Right lobe of liver (tissue), 6 donors: ENCODE measurements around the gene WDFY1. TPM values are rescaled to one million over a fixed set of nuclear protein-coding genes. Genes with fewer than 3 reads are reported as not detected.

ENCODE experiments used
- ATAC-seq, 4 donors: fragments of 200-7000 bp; cut with Tn5 transposase; one replicate each; pipeline ENCODE4 v1.9.1; 2020; ENCODE audit warnings: mild to moderate bottlenecking in 4 of 4, moderate library complexity in 4 of 4
- DNase-seq, 3 donors: peaks; one replicate each; pipeline ENCODE4 v3.0.0-alpha.2; 2020
- H3K27ac ChIP-seq, 3 donors: fragments of 200-600 bp; one replicate each; pipeline ENCODE4 v1.8.0; 2022
- H3K27me3 ChIP-seq, 2 donors: fragments of 200-600 bp; one replicate each; pipeline ENCODE4 v1.8.0; 2022
- H3K36me3 ChIP-seq, 4 donors: fragments of 200-600 bp; sonication (generic) in 1 of 4; one replicate each; pipeline versions ENCODE4 v1.5.1 to v1.8.0; 2017 to 2022; ENCODE audit warnings: control low read depth in 1 of 4
- H3K4me1 ChIP-seq, 4 donors: fragments of 200-600 bp; sonication (generic) in 1 of 4; one replicate each; pipeline versions ENCODE4 v1.5.1 to v1.8.0; 2017 to 2022; ENCODE audit warnings: control low read depth in 1 of 4
- H3K4me3 ChIP-seq, 3 donors: fragments of 200-600 bp; one replicate each; pipeline ENCODE4 v1.8.0; 2022
- H3K9me3 ChIP-seq, 4 donors: fragments of 200-600 bp; sonication (generic) in 1 of 4; one replicate each; pipeline versions ENCODE4 v1.5.1 to v1.8.0; 2017 to 2022; ENCODE audit warnings: control low read depth in 1 of 4
- POLR2A ChIP-seq: fragments of 450-650 bp; IDR thresholded peaks from one replicate; pipeline ENCODE4 v1.6.1; 2017; ENCODE audit warnings: antibody characterized with exemption, mild to moderate bottlenecking
- WGBS: methylation state at CpG from one replicate; pipeline ENCODE4 v1.1.6; 2018; ENCODE audit warnings: low coverage, low lambda C conversion rate; ENCODE audit not compliant: insufficient coverage; ENCODE audit errors: missing lambda C conversion rate; 5-methylcytosine and 5-hydroxymethylcytosine counted together
- intact Hi-C, 2 donors: fragments of 100-400 bp; cut with DNase I; formaldehyde crosslinking; loops; one replicate each; pipeline versions ENCODE4 v1.11.2 to v1.14.1; 2022
- total RNA-seq, 6 experiments: library from RNA; depleted of rRNA in 2 of 6; stranded (reverse); fragments of >200 nt in 2 of 6; fragmentation: NEBNext Ultra II Directional in 3 of 6; extraction: Animal tissue kit (Norgen Biotek cat#: 25700) in 3 of 6; gene quantifications; one replicate each; pipeline versions ENCODE4 v1.1.0 to v1.2.4, GENCODE V29; 2016 to 2023
- TF ChIP-seq, protein P1 (sequence below), 4 donors: fragments of 200-600 bp in 3 of 4; fragments of 450-650 bp in 1 of 4; IDR thresholded peaks; one replicate each; pipeline versions ENCODE4 v1.5.1 to v1.8.0; 2016 to 2022; ENCODE audit warnings: antibody characterized with exemption in 4 of 4, mild to moderate bottlenecking in 2 of 4
- donor health status: DM: no; HTN: yes; CAD: no.
- donor health status: DM: no; HTN: no; CAD: no.
- donor health status: DM: no; HTN: no; CAD: no.
- donor health status: DM: no; HTN: yes; CAD: no.
- donor health status: DM: no; HTN: yes; CAD: no.

WDFY1 gene
- total RNA-seq, 6 experiments from 2014 or later = 19.7 to 28.0 (median 21.4) TPM

DNA sequence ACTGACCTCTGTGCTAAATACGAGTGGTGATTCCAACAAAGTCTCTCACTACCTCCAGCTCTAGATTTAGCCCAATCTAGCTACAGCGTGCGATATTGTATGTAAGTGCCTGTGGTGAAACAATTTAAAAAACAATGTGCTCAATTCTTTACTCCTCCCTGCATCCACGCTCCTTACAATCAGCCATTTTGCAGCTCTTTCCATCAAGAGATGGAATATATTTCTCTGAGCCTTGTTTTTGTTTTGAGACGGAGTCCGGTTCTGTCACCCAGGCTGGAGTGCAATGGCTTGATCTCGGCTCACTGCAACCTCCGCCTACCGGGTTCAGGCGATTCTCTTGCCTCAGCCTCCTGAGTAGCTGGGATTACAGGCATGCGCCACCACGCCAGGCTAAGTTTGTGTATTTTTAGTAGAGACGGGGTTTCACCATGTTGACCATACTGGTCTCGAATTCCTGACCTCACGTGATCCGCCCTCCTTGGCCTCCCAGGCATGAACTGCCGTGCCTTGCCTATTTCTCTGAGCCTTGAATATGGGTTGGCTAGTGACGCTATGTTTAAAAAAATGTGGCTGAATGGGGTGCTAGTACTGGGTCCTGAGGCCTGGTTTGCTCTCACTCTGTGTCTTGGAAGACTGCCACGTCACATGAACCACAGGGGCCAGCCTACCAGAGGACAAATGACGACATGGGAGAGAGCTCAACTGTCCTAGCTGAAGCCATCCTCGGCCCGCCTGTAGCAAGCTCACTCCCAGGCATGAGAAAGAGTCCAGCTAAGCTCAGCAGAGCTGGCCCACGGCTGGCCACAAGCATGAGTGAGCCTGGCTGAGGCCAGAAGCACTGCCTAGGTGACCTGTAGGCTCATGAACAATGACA, 14.8 kb downstream of the WDFY1 start:
- Histone ChIP-seq H3K27ac (peak overlapping the region; percentile 81 to 97 (median 89)), H3K36me3 (no peaks in the 10 kb centered on the region), H3K4me1 (peaks cover 0 to 50% (median 17%) of the 10 kb centered on the region in 4 donors), H3K9me3 (no peaks in the 10 kb centered on the region), H3K27me3 (no peaks in the 10 kb centered on the region), H3K4me3 (no peak overlapping the region)
- DNase-seq (peak; percentile 75 to 92 (median 92)), ATAC-seq (peak; percentile 92 to 98 (median 96))
- TF ChIP-seq, protein P1, sequence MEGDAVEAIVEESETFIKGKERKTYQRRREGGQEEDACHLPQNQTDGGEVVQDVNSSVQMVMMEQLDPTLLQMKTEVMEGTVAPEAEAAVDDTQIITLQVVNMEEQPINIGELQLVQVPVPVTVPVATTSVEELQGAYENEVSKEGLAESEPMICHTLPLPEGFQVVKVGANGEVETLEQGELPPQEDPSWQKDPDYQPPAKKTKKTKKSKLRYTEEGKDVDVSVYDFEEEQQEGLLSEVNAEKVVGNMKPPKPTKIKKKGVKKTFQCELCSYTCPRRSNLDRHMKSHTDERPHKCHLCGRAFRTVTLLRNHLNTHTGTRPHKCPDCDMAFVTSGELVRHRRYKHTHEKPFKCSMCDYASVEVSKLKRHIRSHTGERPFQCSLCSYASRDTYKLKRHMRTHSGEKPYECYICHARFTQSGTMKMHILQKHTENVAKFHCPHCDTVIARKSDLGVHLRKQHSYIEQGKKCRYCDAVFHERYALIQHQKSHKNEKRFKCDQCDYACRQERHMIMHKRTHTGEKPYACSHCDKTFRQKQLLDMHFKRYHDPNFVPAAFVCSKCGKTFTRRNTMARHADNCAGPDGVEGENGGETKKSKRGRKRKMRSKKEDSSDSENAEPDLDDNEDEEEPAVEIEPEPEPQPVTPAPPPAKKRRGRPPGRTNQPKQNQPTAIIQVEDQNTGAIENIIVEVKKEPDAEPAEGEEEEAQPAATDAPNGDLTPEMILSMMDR (IDR thresholded peaks at IDR 0.05) = no peak
- TF ChIP-seq POLR2A = peak; percentile 63
- intact Hi-C loops = no loop called here
- 29% methylated on average over 18 of the region's 23 CpGs for WGBS

DNA sequence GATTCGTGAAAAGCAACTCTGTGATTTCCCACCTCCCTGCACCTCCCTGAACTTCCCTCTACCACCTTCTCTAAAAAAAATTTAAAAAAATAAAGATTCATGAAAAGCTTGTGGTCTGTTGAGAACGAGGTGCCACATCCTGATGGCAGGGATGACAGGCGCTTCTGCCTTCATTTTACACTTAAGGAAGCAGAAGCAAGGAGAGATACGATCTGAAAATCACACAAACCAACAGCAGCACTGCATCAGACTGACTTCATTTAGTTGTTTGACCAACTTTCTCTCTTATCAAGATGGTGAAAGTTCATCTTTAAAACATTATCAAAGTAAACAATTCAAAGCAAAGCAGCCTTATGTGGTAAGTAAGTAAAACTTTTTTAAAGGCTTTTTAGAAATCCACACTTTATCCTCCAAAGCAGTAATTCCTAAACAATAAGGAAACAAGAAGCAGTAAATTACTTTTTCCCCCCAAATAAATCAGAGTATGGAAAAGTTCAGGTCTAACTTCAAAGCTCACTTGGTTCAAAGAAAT, 15.5 kb downstream of the WDFY1 start:
- H3K4me3 ChIP-seq = peak overlapping the region in 1 of 3 donors; percentile 0
- DNase-seq = no peak
- 11% methylated on average over 4 of the region's 4 CpGs for WGBS
- peaks cover 0 to 50% (median 17%) of the 10 kb centered on the region in 4 donors for H3K4me1 ChIP-seq
- H3K27ac ChIP-seq = peak overlapping the region; percentile 81 to 97 (median 89)
- no peaks in the 10 kb centered on the region for H3K36me3 ChIP-seq
- H3K9me3 ChIP-seq = no peaks in the 10 kb centered on the region
- no peaks in the 10 kb centered on the region for H3K27me3 ChIP-seq
- peak; percentile 55 to 61 (median 58) for ATAC-seq
- TF ChIP-seq, protein P1 (IDR thresholded peaks at IDR 0.05) = no peak
- no peak for TF ChIP-seq POLR2A
- intact Hi-C loops = no loop called here

DNA sequence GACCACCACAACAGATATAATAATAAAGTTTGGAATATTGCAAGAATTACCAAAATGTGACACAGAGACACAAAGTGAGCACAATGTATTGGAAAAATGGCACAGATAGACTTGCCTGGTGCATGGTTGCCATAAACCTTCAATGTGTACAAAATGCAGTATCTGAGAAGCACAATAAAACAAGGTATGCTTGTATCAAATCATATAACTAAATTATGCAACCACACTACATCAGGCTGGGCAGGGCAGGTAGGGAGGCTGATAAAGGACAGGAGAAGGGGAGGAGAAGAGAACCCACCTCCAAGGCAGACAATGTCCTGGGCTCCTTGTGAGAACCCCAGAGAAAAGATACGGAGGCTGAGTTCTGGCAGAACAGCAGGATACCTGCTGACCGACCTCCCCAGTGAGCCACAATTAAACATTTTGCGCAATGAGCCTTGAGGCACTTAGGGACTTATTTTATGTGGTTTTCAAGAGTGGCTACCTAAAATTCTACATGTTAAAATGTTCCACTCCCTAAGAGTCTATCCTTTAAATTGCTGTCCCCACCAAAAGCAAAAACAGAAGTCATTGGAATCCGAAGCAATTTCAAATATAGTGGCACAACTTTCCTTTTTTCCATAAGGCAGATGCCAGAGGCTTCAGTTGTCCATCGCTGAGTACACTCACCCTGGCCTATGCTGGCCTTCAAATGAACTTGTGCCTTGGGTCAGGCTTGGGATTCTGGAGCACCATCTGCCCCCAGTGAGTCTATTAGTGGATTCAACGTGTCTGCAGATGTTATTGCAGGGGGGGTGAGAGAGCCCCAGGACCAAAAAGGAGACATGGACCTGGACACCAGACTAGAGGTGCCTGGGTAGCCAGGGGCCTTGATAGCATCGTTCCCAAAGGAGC, 16.8 kb downstream of the WDFY1 start:
- 83% methylated on average over 6 of the region's 7 CpGs for WGBS
- H3K27ac ChIP-seq = peak overlapping the region in 2 of 3 donors; percentile 89 to 97
- intact Hi-C loops = no loop called here
- peaks cover 0 to 48% (median 16%) of the 10 kb centered on the region in 4 donors for H3K4me1 ChIP-seq
- no peaks in the 10 kb centered on the region for H3K9me3 ChIP-seq
- H3K27me3 ChIP-seq = no peaks in the 10 kb centered on the region
- ATAC-seq (peak in 1 of 4 donors; percentile 28), DNase-seq (no peak)
- no peak overlapping the region for H3K4me3 ChIP-seq
- no peaks in the 10 kb centered on the region for H3K36me3 ChIP-seq
- TF ChIP-seq, protein P1 (IDR thresholded peaks at IDR 0.05) = no peak
- no peak for TF ChIP-seq POLR2A

DNA sequence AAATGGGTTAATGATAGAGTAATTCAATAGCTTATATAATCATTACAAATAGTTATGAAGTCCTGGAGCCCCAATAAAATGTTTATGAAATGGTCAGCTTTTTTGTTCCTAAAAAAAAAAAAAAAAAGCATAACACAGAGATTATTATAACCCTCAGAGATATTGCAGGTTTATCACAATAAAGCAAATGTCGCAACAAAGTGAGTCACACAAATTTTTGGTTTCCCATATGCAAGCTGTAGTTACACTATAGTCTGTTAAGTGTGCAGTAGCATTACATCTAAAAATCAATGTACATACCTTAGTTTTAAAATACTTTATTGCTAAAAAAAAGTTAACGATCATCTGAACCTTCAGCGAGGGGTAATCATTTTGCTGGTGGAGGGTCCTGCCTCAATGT, 20.0 kb downstream of the WDFY1 start:
- 88% methylated on average over 3 of the region's 3 CpGs for WGBS
- H3K27ac ChIP-seq = no peak overlapping the region
- H3K36me3 ChIP-seq = no peaks in the 10 kb centered on the region
- no peaks in the 10 kb centered on the region for H3K27me3 ChIP-seq
- H3K4me3 ChIP-seq = no peak overlapping the region
- ATAC-seq (no peak), DNase-seq (no peak)
- H3K9me3 ChIP-seq = no peaks in the 10 kb centered on the region
- intact Hi-C loops = no loop called here
- TF ChIP-seq, protein P1 (IDR thresholded peaks at IDR 0.05) = no peak
- no peak for TF ChIP-seq POLR2A
- peaks cover 0 to 22% (median 5%) of the 10 kb centered on the region in 4 donors for H3K4me1 ChIP-seq
